Gastrocnemius medialis (tissue), 4 donors: ENCODE data around the gene GPC6.

ENCODE experiments used
- POLR2A ChIP-seq, 2 donors: fragments of 450-650 bp; IDR thresholded peaks; one replicate each; pipeline ENCODE4 v1.6.1; 2017; ENCODE audit warnings: antibody characterized with exemption in 2 of 2, mild to moderate bottlenecking in 2 of 2, moderate library complexity in 2 of 2
- TF ChIP-seq, protein P1 (sequence below), 5 experiments: fragments of 450-650 bp in 3 of 5; fragments of 200-600 bp in 2 of 5; sonication (generic) in 2 of 5; IDR thresholded peaks in 4 of 5; conservative IDR thresholded peaks in 1 of 5; 1 replicate in 4 of 5; 2 replicates in 1 of 5; pipeline ENCODE4 v1.5.1; 2016 to 2019; ENCODE audit warnings: antibody characterized with exemption in 5 of 5, mild to moderate bottlenecking in 3 of 5, moderate library complexity in 3 of 5

GRCh38 chr13:94261163-94261562 is 1034.6 kb downstream of the GPC6 start:
- TF ChIP-seq POLR2A (IDR thresholded peaks at IDR 0.05) = no peak
- TF ChIP-seq, protein P1, sequence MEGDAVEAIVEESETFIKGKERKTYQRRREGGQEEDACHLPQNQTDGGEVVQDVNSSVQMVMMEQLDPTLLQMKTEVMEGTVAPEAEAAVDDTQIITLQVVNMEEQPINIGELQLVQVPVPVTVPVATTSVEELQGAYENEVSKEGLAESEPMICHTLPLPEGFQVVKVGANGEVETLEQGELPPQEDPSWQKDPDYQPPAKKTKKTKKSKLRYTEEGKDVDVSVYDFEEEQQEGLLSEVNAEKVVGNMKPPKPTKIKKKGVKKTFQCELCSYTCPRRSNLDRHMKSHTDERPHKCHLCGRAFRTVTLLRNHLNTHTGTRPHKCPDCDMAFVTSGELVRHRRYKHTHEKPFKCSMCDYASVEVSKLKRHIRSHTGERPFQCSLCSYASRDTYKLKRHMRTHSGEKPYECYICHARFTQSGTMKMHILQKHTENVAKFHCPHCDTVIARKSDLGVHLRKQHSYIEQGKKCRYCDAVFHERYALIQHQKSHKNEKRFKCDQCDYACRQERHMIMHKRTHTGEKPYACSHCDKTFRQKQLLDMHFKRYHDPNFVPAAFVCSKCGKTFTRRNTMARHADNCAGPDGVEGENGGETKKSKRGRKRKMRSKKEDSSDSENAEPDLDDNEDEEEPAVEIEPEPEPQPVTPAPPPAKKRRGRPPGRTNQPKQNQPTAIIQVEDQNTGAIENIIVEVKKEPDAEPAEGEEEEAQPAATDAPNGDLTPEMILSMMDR (IDR thresholded peaks at IDR 0.05 in 4 of 5, conservative IDR thresholded peaks at IDR 0.05 in 1 of 5) = no peak
